DMS153 (cell line): Measurements from ENCODE around the gene ROS1.
"Not testable (repeated sequence)": the region's sequence is repeated elsewhere in the genome, so short reads cannot be mapped to it uniquely, and the experiment has no call there.

Experiments
- DNase-seq: peaks from one replicate; lab custom pipeline; 2025; lab: John Stamatoyannopoulos, UW

The ROS1 gene

DNA sequence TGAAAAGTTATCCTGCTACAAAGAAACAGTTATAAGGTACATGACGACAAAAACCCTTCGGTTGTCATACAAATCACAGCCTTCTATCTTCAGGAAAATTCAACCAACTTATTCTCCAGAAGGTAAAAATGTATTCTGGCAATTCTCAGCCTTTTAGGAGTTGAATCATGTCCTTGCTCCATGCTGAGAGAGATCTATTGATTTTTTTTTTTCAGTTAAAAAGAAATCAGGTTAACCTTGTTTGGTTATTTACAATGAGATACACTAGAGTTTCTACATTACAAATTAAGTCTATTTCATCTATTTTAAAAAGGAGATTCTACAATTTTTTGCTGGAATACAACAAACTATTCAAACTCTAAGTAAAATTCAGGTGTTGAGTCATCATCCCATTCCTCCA lies 45.4 kb downstream of the ROS1 start:
- no peak for DNase-seq

DNA sequence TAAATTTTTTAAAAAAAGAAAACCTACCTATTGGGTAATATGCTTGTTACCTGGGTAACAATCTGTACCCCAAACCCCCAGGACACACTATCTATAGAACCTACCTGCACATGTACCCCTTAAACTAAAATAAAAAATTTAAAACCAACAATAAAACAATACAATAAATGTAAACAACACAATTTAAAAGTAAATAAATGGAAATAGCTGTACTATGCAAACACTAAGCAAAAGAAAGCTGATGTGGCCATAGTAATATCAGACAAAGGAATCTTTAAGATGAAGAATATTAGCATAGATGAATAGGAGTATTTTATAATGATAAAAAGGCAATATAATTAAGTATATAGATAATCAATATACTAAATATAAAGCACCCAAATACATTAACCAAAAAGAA lies 50.3 kb downstream of the ROS1 start:
- DNase-seq: no peak

DNA sequence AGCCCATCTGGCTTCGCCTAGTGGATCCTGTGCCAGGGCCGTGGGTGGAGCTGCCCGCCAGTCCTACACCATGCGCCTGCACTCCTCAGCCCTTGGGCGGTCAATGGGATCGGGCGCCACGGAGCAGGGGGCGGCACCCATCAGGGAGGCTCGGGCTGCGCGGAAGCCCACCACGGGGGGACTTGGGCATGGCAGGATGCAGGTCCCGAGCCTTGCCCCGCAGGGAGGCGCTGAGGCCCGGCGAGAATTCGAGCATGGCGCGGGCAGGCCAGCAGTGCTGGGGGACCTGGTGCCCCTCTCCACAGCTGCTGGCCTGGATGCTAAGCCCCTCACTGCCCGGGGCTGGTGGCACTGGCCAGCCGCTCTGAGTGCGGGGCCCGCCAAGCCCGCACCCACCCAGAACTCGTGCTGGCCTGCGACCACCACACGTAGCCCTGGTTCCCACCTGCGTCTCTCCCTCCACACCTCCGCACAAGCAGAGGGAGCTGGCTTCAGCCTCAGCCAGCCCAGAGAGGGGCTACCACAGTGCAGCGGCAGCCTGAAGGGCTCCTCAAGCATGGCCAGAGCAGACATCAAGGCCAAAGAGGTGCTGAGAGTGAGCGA lies 52.4 kb downstream of the ROS1 start:
- DNase-seq: no peak

DNA sequence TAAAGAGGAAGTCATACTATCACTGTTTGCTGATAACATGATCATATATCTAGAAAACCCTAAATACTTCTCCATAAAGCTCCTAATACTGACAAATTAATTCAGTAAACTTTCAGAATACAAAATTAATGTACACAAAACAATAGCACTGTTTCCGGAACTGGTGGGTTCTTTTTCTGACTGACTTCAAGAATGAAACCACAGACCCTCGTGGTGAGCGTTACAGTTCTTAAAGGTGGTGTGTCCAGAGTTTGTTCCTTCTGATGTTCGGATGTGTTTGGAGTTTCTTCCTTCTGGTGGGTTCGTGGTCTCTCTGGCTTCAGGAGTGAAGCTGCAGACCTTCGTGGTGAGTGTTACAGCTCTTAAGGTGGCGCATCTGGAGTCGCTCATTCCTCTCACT lies 53.5 kb downstream of the ROS1 start:
- not testable (repeated sequence) for DNase-seq

DNA sequence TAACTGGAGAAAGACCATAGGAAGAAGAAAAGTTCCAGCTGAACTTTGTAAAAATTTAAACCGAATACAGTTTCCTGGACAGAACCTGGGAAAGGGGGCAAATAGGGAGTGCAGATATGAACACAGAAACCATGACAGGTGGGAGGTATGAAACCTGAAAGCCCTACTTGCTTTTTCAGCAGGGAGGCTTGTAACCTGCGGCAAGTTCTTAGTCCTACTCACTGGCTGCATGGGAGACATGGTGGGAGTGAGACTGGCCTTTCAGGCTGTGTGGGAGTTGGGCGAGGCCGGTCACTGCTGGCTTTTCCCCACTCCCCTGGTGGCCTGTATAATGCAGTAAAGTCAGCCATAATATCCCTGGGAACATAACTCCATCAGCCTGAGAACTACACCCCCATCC lies 54.2 kb downstream of the ROS1 start:
- DNase-seq: no peak

DNA sequence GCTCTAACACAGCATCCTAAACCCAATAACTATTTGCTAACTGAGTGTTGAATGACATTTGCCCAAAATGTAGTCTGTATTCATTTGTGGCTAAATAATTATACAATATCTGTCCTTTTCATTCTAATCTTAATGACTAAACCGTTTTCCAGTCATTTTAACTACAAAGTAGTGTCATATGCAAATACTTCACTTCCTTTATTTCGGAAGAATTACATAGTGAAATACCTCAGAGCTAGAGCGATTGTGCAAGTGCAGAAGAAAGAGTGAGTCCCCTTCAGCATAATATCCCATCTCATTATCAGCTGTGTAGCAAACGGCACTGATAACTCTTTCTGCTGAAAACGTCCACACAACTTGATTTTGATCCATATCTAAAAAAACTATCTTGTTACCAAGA lies 66.2 kb downstream of the ROS1 start:
- no peak for DNase-seq

DNA sequence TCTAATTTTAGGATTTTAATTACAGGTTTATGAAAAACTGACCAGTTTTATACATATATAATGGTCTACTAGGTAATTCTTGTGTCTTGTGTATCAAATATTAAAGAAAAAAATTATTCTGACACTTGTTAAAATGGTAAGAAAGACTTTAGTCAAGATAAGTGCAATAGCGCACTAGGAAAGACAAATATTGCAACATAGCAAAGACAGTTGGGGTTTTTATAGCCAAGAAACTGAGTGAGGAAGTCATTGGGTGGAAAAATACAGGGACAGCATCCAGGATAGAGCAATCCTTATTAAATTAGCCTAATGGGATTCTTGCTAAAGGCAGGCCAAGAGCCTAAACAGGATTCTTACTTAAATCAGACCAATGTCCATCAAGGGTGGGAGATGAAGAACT lies 71.1 kb downstream of the ROS1 start:
- no peak for DNase-seq

DNA sequence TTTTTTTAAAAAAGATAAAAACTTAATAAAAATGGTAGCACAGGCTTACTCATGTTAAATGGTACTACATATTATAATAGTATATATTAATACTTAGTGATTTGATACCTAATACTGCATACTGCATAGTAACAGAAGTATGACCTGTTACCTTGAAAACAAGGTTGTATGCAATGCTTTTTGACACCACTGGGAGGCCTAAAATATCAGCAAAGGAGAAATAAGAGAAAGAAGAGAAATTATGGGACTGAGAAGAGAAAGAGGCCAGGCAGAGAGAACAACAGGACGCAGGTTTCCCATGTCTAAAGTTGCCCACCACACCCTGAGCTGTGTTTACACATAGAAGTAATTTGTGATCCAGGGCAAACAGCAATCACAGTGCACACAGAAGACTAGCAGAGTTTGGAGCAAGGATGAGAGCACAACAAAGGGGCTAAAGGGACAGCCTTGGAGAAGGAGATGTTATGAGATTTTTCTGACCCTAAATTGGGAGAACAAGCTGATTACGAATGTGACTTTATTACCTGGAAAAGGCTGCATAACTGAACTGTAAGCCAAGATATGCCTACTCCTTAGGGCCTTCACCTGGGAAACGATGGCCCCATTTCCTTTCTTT lies 73.2 kb downstream of the ROS1 start:
- no peak for DNase-seq

DNA sequence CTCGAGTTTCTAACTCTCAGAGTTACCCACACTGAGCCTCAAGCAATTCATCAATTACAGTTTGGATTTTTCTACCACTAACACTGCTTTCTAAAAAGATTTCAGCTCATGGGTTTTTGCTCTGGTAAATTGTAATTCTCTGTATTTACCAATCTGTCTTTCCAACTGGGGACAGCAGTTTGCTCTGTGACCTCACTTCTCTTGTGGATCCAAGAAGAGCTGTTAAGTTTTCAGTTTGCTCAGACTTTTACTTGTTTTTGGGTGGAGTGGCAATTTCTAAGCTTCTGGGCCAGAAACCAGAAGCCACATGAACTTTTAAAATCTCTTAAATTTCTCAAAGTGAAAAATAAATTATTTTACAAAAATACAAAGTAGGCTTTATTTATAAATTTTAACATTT lies 74.2 kb downstream of the ROS1 start:
- no peak for DNase-seq

DNA sequence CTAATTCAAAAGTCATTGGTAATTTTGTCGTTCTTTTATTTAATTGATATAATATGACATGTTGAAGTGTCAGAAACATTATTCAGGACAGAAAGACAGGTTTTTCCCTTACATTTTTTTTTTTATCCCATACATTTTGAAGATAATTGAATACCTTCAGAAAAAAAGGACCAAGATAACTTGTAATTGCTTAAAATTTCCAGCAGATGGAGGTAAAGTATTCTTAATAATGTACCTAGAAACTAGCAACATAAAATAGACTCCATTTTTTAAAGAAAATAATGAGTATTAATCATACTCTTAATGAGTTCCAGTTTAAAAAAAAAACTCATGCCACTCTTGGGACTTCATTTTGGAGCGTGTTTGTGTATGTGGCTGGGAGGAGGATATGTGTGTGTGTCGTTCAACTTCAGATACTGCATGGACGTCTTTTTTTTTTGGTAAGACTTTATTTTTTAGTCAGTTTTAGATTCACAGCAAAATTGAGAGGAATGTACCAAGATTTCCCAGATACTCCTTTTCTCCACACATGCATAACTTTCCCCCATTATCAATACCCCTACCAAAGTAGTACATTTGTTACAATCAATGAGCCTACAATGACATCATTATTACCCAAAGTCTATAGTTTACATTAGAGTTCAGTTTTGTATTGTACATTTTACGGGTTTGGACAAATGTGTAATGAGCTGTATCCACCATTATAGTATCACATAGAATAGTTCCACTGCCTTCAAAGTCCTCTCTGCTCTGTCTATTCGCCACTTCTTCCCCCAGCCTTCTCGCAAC lies 79.4 kb downstream of the ROS1 start:
- DNase-seq: peak; percentile 2

DNA sequence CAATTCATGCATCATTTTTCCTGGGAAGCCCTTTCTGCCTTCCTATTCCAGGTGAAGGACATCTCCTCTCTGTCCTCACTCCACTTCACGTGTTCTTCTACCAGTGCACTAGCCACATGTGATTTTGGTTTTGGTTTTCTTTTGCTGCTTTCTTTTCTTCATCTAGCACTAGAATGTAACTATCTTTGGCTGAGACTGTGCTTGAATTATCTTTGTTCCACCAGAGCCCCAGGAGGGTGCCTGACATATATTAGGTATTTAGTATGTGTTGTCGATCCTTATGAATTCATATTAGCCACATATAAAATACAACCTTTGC lies 80.5 kb downstream of the ROS1 start:
- no peak for DNase-seq

DNA sequence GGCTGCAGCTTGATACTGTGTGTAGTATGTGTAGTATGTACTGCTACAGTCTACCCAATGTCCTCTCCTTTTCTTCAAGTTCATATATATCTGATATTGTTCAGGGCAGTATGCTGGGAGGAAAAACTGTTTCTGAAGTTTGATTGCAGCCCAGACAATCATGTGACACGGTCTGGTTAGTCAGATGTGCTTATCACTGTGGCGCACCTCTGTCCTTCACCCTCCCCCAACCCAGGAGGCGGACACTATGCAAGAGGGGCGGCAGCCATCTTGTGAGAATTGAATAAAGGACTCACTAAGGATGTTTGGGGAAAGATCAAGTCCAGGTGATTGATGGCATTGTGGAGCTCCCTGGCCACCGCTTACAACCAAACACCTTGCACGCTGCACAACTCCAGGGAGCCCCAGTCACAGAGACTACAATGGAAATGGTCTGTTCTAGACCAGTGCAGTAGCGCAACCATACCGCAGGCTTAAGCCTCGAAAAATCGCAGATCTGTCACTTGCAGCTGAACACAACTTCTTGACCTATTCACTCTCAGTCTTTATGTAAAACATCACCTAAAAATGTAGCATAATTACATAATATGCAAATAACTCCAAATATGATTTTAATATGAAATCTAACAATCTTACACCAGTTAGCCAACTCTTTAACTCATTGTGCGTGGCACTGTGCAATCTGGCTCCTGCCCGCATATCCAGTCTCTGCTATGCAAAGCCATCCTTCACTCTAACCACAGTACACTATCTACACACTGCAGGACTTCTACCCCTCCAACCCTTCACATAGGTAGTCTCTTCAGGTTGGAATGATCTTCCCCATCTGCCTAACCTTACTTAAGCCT lies 81.1 kb downstream of the ROS1 start:
- no peak for DNase-seq

DNA sequence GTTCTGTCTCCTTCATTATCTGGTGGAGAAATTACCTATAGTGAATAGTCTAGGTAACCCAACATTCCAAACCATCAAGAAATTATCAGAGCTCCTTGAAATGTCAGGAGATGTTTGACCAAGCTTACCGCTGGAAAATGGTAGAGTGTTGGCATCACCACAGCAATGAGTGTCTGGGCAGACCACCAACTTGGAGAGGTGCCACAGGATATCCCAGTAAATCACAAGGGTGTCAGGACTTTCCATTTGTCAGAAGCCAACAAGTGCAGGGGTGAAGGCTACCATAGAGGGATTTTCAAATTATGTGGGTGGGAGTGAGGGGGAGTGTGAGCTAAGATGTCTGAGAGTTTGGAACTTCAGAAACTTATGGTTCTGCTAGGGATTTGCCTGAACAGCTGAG lies 87.2 kb downstream of the ROS1 start:
- no peak for DNase-seq

DNA sequence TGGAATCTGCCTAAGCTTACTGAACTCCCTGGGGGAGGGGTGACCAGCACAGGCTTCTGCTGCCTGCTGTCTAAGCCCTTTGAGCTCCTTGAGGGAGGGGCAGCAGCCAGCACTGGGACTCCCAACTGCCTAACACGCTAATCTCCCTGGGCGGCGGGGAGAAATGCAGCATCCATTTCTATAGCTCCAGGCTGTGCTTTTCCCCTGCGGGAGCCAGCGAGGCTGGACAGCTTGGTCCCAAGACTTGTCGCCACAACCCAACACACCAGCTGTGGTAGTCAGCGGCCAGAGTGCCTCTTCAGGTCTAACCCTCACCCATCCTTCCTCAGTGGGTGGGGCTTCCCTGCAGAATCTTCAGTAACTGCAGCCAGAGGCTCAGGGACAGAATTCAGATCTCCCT lies 95.8 kb downstream of the ROS1 start:
- DNase-seq: no peak

DNA sequence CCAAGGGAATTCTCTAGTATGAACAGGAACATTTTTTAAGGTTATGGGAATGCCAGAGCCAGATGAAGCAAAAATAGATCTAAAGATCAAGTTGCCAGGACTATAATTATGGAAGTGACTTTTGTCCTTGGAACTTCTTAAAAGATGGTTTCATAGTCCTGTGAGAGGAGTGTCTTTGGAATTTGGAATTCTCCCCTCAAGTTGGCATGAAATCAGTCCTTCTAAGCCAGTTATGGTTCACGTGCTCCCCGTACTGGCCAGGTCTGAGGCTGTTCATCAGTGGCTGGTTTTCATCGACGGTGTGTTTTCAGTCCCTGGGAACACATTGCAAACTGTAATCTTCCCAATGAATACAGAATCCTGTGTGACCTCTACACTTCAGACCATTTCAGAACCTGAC lies 97.2 kb downstream of the ROS1 start:
- DNase-seq: no peak

DNA sequence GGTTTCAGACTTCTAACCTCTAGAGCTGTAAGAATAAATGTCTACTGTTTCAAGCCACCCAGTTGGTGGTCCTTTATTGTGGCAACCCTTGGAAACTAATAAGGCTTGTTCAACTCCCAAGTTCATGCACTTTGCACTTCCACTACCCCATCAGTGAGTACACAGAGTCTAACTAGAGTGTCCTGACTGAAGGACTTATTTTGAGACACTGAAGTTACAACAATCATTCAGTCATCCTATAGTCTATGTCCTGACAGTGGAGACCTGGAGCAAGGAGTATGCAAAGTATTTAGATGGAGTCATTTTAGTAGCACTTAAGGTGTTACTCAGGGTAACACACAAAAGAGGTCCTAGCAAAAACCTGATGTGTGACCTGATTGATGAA lies 97.7 kb downstream of the ROS1 start:
- no peak for DNase-seq

DNA sequence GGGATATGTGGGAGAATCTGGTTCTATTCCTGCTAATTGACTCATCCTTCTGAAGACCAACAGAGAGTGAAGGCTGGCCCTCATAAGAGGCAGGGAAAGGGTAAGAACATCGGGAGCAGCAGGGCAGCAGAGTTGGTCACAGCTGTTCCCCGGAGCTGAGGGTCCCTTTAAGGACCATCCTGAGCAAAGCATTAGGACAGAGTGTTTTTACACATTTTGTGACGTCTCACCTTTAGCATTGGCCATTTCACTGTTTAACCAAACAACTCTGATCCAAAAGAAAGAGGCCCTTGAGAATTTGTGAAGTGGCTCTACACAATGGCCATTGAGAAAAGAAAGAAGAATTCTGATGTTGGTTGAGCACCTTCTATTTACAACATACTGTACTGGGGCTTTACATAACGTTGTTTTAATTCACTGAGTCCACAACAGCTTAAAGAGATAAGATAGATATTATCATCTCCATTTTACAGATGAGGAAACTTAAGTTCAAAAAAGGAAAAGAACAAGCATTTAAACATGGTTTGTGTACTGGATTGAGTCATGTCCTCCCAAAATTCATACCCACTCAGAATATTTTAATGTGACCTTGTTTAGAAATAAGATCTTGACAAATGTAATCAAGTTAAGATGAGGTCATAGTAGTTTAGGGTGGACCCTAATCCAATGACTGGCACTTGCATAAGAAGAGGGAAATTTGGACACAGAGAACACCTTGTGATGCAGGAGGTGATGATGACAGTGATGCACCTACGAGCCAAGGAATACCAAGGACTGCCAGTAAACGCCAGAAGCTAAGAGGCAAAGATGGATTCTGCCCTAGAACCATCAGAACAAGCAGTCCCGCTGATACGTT lies 98.4 kb downstream of the ROS1 start:
- no peak for DNase-seq

DNA sequence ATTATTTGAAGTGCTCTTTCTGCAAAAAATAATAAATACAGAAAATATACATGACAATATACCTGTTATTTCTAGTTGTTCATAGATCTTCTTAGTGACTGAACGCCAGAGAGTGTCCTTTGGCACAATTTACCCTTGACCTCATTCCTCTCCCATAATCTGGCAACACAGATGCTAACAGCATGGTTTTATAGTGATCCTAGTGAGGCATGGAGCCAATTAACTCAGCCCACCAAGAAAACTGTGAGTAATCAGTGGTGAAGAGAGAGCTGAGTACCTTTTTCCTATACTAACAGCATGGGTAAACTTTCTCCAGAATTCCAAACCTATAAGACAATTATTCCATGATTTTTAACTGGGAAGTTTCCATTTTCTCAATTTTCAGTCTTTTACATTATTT lies 99.3 kb downstream of the ROS1 start:
- DNase-seq: no peak

DNA sequence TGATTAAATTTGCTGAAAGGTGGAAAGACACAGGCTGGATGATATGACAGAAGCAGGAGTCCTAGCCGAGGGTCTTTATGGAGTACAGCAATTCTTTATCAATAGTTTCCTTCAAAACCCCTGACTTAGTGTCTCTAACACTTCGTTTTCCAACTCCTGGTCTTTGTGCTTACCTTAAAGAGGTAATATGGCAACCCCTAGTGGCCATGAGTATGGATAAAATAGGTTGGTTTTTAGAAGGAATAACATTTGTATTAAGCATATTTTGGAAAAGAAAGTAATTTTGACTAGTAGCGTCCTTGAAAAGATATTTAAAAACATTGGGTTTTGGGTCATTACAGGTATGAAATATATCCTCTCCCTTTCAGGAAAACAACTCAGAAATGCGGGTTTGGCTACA lies 108.5 kb downstream of the ROS1 start:
- no peak for DNase-seq

DNA sequence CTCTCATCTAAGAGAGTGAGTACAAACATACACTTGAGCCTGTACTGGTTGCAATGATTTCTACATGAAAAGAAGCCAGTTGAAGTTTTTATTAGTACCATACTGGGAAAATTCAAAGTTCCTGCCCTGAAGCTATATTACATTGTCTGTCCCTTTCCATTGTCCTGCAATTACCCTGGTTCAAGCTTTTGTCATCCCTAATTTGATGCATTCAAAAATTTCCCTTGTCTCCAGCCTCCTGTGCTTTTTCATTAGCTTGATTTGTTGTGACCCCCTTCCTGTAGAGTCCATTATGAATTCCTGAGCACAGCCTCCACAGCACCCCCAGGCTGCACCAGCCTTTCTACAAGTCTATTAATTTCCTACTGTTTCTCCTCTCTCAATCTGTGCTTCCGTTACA lies 114.0 kb downstream of the ROS1 start:
- DNase-seq: no peak

DNA sequence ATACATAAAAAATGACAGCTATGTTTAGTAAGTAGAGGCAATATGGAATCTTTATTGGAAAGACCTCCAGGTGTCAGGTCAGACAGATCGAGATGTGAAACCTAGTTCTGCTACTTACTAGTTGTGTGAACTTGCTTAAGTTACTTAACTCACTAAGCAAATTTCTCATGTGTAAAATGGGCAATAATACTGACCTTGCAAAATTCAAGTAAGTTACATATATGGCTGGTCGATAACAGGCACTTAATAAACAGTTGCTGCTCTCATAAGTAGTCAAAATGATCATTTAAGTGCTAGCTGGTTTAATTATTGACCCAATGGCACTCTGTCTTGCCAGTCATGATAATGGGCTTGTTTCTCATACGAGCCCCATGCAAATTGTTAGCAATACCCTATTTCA lies 114.4 kb downstream of the ROS1 start:
- DNase-seq: no peak

DNA sequence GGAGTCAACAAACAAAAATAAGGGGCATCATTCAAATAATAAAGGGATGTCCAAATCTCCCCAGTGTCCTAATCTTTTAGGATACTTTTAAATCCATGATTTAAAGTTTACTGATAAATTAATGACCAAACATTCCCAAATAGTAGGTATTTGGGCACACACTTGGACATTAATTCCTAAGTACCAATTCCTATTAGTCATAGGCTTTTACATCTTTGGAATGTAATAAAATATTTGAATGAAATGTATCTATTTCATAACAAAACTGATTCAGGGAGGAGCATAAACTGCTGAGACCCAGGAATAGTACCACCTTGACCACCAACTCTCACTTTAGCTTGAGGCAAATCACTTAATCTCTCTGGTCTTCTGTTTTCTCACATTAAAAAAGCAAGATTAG lies 116.1 kb downstream of the ROS1 start:
- no peak for DNase-seq
